ENCODE measurements around the gene PVALEF. TPM values are rescaled to one million over a fixed set of nuclear protein-coding genes. Genes with fewer than 3 reads are reported as not detected.

PVALEF gene
- total and polyA plus RNA-seq, 2 of the 8 experiments (the other 6 are each of a cell fraction or from before 2014, with no cell fraction given): 0.03 TPM; not detected in 1

DNA sequence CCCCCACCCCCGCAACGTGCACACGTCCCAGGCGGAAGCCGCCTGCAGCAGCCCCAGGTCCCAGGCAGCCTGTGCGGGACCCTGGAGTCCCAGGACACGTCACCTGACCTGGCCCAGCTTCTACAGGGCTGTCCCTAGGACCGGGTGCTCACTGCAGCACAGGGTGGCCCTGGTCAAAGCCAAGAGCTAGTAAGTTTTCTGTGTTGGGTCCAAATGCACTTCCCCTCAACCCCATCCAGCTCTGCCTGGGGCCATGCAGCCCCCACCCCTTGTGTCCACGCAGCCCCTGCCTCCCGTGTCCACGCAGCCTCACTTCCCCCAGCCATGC is 22.1 kb upstream of the PVALEF start (continued):
- TF ChIP-seq, protein P1, sequence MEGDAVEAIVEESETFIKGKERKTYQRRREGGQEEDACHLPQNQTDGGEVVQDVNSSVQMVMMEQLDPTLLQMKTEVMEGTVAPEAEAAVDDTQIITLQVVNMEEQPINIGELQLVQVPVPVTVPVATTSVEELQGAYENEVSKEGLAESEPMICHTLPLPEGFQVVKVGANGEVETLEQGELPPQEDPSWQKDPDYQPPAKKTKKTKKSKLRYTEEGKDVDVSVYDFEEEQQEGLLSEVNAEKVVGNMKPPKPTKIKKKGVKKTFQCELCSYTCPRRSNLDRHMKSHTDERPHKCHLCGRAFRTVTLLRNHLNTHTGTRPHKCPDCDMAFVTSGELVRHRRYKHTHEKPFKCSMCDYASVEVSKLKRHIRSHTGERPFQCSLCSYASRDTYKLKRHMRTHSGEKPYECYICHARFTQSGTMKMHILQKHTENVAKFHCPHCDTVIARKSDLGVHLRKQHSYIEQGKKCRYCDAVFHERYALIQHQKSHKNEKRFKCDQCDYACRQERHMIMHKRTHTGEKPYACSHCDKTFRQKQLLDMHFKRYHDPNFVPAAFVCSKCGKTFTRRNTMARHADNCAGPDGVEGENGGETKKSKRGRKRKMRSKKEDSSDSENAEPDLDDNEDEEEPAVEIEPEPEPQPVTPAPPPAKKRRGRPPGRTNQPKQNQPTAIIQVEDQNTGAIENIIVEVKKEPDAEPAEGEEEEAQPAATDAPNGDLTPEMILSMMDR (IDR thresholded peaks at IDR 0.05; ENCODE audit: control extremely low read depth in 1 of 3, insufficient read depth in 1 of 3, low read depth in 1 of 3, low read length in 3 of 3): no peak
- TF ChIP-seq RAD21 (IDR thresholded peaks at IDR 0.05 in 1 of 2, conservative IDR thresholded peaks at IDR 0.05 in 1 of 2; ENCODE audit: low read depth in 2 of 2, low read length in 2 of 2) (no peak), SIX5 (IDR thresholded peaks at IDR 0.05; ENCODE audit: low read depth, low read length) (no peak), EGR1 (IDR thresholded peaks at IDR 0.05; ENCODE audit: borderline replicate concordance, low read depth, low read length) (no peak), POLR2A (IDR thresholded peaks at IDR 0.05; ENCODE audit: control extremely low read depth in 1 of 2, low read depth in 2 of 2, low read length in 2 of 2) (no peak), CTBP2 (IDR thresholded peaks at IDR 0.05; ENCODE audit: borderline replicate concordance, insufficient read depth, insufficient read length, low read length) (no peak)
